GM08714 (cell line): ENCODE measurements around the gene HSPA1B.
"Not testable (repeated sequence)": the region's sequence is repeated elsewhere in the genome, so short reads cannot be mapped to it uniquely, and the experiment has no call there.

Source experiments
- H3K4me3 ChIP-seq: fragments of 200-500 bp; sonication (Bioruptor generic); 2 replicates; pipeline ENCODE4 v1.5.1; 2014; ENCODE audit warnings: mild to moderate bottlenecking, low read length, inconsistent platforms
- ZNF274 ChIP-seq: IDR thresholded peaks from 2 replicates; pipeline ENCODE4 v1.6.1; 2012; ENCODE audit warnings: mild to moderate bottlenecking, low read depth, low read length

Gene HSPA1B

DNA sequence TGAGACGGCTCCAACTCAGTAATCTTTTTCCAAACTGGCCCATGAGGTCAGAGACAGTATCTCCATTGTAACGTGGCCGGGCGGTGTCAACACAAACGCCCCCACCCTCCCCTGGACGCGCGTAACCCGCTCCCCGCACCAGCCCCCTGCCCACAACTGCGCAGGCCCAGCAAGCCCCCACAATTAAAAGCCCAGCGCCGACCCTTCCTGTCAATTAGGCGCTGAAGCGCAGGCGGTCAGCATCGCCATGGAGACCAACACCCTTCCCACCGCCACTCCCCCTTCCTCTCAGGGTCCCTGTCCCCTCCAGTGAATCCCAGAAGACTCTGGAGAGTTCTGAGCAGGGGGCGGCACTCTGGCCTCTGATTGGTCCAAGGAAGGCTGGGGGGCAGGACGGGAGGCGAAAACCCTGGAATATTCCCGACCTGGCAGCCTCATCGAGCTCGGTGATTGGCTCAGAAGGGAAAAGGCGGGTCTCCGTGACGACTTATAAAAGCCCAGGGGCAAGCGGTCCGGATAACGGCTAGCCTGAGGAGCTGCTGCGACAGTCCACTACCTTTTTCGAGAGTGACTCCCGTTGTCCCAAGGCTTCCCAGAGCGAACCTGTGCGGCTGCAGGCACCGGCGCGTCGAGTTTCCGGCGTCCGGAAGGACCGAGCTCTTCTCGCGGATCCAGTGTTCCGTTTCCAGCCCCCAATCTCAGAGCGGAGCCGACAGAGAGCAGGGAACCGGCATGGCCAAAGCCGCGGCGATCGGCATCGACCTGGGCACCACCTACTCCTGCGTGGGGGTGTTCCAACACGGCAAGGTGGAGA, 12.3 kb upstream of the HSPA1B start, which contains the start of the genes HSPA1A and HSPA1L:
HSPA1A (plus strand) TSS at position 519 of the 814 bp plus-strand sequence; CDS start at position 733, 214 bp downstream.
HSPA1L (minus strand) TSS at position 259 of the 814 bp plus-strand sequence. CDS start 3,311 bp downstream, outside the sequence.
- peak within 1 kb of the TSS; percentile 66 for H3K4me3 ChIP-seq
- TF ChIP-seq ZNF274: no peak

DNA sequence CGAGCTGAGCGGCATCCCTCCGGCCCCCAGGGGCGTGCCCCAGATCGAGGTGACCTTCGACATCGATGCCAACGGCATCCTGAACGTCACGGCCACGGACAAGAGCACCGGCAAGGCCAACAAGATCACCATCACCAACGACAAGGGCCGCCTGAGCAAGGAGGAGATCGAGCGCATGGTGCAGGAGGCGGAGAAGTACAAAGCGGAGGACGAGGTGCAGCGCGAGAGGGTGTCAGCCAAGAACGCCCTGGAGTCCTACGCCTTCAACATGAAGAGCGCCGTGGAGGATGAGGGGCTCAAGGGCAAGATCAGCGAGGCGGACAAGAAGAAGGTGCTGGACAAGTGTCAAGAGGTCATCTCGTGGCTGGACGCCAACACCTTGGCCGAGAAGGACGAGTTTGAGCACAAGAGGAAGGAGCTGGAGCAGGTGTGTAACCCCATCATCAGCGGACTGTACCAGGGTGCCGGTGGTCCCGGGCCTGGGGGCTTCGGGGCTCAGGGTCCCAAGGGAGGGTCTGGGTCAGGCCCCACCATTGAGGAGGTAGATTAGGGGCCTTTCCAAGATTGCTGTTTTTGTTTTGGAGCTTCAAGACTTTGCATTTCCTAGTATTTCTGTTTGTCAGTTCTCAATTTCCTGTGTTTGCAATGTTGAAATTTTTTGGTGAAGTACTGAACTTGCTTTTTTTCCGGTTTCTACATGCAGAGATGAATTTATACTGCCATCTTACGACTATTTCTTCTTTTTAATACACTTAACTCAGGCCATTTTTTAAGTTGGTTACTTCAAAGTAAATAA, 10.2 kb upstream of the HSPA1B start:
- peak overlapping the region; percentile 42 for H3K4me3 ChIP-seq

DNA sequence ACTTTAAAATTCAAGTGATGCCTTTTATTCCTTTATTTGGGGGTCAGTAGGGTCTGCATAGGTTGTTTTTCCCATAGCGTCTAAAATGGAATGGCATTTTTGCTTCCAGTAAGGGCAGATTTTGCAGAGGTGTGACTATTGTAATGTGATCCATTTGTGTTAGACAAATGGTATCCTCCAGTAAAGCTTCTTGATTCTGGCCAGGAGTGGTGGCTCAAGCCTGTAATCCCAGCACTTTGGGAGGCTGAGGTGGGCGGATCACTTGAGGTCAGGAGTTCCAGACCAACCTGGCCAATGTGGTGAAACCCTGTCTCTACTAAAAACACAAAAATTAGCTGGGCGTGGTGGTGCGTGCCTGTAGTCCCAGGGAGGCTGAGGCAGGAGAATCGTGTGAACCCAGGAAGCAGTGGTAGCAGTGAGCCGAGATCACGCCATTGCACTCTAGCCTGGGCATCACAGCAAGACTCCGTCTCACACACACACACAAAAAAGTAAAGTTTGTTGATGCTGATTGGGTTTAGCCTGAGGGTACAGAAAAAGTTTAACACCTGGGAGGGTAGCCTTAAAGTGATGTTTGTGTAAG, 9.5 kb upstream of the HSPA1B start:
- peak overlapping the region; percentile 42; the same call in 1 of the 2 replicates for H3K4me3 ChIP-seq

DNA sequence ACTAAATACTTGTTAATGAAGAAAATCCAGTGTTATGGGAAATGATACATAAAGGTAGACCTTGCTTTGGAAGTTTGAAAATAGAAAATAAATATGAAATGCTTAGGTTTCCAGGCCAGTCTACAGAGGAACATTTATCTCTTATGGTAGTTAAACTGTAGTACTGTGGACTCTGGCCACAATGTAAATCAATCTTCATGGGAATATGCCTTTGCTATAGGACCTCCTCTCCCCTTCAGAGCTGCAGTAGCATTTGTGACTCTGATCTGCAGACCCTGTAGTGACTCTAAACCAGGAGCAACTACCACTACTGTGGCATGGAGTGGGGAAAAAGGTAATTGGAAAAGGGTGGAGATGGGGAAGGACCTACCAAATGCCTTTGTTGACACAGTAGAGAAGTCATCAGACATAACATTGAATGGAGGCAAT, 7.7 kb upstream of the HSPA1B start:
- no peak overlapping the region for H3K4me3 ChIP-seq
- no peak for TF ChIP-seq ZNF274

DNA sequence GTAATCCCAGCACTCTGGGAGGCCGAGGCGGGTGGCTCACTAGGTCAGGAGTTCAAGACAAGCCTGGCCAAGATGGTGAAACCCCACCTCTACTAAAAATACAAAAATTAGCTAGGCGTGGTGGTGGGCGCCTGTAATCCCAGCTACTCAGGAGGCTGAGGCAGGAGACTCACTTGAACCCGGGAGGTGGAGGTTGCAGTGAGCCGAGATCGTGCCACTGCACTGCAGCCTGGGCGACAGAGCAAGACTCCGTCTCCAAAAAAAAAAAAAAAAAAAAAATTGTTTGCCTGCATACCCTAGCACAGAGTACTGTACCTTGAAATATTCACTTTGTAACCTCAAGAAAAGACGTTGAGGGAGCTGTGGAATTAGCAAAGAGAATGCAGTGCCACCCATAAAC, 7.1 kb upstream of the HSPA1B start:
- not testable (repeated sequence) for H3K4me3 ChIP-seq

DNA sequence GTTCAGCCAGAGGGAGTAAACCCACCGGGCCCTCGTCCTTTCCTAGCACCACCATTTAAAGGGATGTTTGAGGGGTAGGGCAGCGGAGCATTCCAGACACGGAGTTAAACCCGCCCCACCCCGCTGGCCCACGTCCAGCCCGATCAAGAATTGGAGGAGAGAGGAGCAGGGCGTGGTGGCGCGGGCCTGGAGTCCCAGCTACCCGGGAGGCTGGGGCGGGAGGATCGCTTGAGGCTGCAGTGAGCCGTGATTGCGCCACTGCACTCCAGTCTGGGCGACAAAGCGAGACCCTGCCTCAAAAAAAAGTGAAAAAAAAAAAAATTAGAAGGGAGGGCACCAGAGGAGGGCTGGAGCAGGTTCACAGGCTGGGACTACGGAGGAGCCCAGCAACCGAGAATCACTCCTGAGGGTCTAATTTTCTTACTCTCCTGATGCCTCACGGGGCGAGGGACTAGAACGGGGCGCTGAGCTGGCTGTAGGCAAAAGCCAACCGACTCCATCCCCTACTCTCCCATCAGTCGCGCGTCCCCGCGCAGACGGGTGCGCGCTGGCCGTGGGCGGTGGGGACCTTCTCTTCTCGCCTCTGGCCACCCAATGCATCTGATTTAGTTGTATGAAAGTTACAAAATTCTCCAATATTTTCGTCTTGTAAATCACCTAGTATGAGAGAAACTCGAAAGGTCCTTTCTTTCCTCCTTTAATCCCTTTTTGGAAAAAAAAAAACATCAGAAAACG, 6.1 kb upstream of the HSPA1B start:
- no peak for TF ChIP-seq ZNF274
- peak overlapping the region; percentile 67; the same call in 1 of the 2 replicates for H3K4me3 ChIP-seq

DNA sequence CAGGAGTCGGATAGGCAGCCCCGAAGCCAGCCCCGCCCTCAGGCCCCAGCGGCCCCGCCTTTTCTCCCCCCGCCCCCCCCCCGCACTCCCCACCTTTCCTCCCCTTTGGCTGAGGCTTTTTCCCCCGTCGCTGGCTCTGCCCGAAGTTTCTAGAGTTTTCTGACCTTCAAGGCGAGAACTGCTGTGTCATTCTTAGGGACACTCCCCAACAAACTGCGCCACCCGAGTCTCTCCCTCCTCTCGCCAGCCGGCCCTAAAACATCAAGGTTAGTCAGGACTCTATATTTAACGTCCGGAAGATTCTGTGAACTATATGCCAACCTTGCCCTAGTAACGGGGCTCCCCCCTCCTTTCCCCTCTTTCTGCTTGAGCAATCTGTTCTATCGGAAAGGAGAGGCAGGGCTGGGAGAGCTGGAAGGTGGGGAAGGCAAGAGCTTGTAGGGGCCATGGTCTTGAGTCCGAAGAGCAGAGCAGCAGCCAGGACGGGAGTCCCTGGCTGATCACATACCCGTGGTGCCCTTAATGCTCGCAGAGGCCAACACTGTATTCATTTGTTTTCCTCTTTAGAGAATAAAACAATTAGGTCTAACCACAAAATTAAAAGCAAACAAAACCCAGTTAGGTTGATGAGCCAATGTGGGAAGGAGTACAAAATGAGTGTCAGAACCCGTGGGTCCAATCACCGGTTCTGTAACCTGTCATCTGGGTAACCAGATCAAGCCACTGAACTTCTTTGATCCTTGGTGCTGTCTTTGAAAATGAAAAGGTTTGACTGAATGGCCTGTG, 5.3 kb upstream of the HSPA1B start:
- H3K4me3 ChIP-seq: peak overlapping the region; percentile 67
- TF ChIP-seq ZNF274: no peak

DNA sequence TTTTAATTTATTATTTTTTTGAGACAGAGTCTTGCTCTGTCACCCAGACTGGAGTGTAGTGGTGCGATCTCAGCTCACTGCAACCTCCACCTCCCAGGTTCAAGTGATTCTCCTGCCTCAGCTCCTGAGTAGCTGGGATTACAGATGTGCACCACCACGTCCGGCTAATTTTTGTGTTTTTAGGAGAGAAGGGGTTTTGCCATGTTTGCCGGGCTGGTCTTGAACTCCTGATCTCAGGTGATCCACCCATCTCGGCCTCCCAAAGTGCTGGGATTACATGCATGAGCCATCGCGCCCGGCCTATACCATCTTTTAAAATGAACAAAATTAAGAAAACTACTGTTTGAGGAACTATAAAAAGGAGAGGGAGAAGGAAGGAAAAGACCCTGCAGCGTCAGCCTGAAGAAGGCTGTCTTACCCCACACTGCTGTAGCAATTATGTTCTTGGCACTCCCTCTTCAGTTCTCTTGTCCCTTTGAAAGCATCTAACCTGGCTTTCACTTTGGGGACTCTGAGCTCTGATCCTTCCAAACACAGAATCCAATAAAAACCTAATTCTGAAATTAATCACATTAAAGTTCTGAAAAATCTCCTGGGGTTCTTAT, 3.8 kb upstream of the HSPA1B start:
- not testable (repeated sequence) for H3K4me3 ChIP-seq

DNA sequence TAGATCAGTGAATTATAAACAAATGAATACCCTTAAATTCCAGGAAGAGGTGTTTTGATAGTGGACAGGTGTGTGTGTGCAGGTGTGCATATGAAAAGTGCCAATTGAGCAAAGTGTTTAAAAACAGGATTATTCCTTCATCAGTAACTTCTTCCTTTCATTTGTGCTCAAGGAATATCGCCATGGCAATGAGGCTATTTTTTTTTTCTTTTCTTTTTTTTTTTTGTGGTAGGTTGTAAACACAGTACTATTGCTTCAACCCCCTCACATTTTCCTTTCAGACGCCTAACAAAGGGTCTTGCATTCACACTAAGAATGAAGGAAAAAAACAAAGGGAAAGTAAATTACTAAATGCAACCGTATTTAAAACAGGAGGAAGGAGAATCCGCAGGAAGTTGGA, 2.0 kb upstream of the HSPA1B start:
- no peak for TF ChIP-seq ZNF274
- H3K4me3 ChIP-seq: no peak overlapping the region

DNA sequence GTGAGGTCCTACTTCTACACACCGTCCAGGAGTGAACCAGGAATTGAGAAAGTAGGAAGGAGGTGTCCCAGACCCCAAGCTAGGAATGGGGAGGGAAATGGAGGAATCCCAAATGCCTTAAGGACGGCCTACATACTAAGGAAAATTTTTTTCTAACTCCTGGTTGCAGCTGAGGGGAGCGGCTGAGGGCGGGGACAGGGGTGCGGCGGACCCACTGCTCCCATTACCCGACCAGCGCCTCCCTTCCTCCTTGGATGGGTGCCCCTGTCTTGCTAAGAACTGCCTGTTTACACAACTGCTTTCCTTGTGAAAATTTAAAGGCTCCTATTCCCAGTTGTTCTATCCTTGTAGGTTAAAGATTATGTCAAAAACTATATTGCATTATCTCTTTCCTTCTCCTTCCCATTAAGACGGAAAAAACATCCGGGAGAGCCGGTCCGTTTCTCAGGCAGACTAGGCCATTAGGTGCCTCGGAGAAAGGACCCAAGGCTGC, 699 bp upstream of the HSPA1B start:
- no peak for TF ChIP-seq ZNF274
- peak overlapping the region; percentile 75 for H3K4me3 ChIP-seq

DNA sequence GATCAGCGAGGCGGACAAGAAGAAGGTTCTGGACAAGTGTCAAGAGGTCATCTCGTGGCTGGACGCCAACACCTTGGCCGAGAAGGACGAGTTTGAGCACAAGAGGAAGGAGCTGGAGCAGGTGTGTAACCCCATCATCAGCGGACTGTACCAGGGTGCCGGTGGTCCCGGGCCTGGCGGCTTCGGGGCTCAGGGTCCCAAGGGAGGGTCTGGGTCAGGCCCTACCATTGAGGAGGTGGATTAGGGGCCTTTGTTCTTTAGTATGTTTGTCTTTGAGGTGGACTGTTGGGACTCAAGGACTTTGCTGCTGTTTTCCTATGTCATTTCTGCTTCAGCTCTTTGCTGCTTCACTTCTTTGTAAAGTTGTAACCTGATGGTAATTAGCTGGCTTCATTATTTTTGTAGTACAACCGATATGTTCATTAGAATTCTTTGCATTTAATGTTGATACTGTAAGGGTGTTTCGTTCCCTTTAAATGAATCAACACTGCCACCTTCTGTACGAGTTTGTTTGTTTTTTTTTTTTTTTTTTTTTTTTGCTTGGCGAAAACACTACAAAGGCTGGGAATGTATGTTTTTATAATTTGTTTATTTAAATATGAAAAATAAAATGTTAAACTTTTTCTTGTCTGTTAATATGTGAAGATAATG, 2.2 kb downstream of the HSPA1B start:
- TF ChIP-seq ZNF274: no peak
- peak overlapping the region; percentile 86 for H3K4me3 ChIP-seq

DNA sequence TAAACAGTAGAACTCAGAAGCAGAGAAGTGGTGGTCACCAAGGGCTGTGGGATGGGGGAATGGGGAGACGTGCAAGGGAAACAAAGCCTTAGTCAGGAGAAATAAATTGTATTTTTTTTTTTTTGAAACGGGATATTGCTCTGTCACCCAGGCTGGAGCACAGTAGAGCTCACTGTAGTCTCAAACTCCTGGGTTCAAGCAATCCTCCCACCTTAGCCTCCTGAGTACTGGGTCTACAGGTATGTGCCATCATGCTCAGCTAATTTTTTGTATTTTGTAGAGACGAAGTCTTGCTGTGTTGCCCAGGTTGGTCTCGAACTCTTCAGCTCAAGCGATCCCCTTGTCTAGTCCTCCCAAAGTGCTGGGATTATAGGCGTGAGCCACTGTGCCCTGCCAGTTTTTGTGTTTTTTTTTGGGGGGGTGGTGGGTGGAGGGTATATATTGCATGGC, 3.4 kb downstream of the HSPA1B start:
- no peak for TF ChIP-seq ZNF274
- peak overlapping the region; percentile 86 for H3K4me3 ChIP-seq
